SK-N-DZ (cell line): Measurements from ENCODE around the gene OLFML2B.

Source experiments
- DNase-seq: peaks from one replicate; pipeline ENCODE4 v3.0.0-alpha.2; 2015; ENCODE audit warnings: low spot score

Gene OLFML2B

GRCh38 chr1:162007466-162007865 is 16.2 kb downstream of the OLFML2B start:
- DNase-seq = no peak

GRCh38 chr1:162006081-162006480 is 17.6 kb downstream of the OLFML2B start:
- no peak for DNase-seq

- DNase-seq = no peak
These were observed 19.2 kb downstream of the OLFML2B start for GRCh38 chr1:162004441-162004950.

- no peak for DNase-seq
These were observed 19.8 kb downstream of the OLFML2B start for GRCh38 chr1:162003830-162004215.

GRCh38 chr1:162003061-162003829 is 20.4 kb downstream of the OLFML2B start:
- peak; percentile 17 for DNase-seq

- DNase-seq = no peak
These were observed 23.6 kb downstream of the OLFML2B start for GRCh38 chr1:162000053-162000420.

GRCh38 chr1:161999301-162000052 is 24.2 kb downstream of the OLFML2B start:
- DNase-seq = no peak

GRCh38 chr1:161998811-161999210 is 24.9 kb downstream of the OLFML2B start:
- DNase-seq = no peak

- no peak for DNase-seq
These were observed 26.5 kb downstream of the OLFML2B start for GRCh38 chr1:161997152-161997551.

GRCh38 chr1:161994175-161994668 is 29.4 kb downstream of the OLFML2B start:
- no peak for DNase-seq

GRCh38 chr1:161993576-161993975 is 30.1 kb downstream of the OLFML2B start:
- no peak for DNase-seq

- DNase-seq = no peak
These were observed 33.9 kb downstream of the OLFML2B start for GRCh38 chr1:161989786-161990185.

GRCh38 chr1:161989108-161989507 is 34.6 kb downstream of the OLFML2B start:
- DNase-seq = no peak

- DNase-seq = no peak
These were observed 35.3 kb downstream of the OLFML2B start for GRCh38 chr1:161988413-161988812.

GRCh38 chr1:161987872-161988271 is 35.8 kb downstream of the OLFML2B start:
- no peak for DNase-seq

GRCh38 chr1:161987303-161987702 is 36.4 kb downstream of the OLFML2B start:
- no peak for DNase-seq

GRCh38 chr1:161986328-161986727 is 37.3 kb downstream of the OLFML2B start:
- no peak for DNase-seq

GRCh38 chr1:161985301-161985822 is 38.3 kb downstream of the OLFML2B start:
- no peak for DNase-seq

- DNase-seq = no peak
These were observed 39.9 kb downstream of the OLFML2B start for GRCh38 chr1:161983725-161984124.

- DNase-seq = no peak
These were observed 40.8 kb downstream of the OLFML2B start for GRCh38 chr1:161982917-161983316.

- no peak for DNase-seq
These were observed 41.2 kb downstream of the OLFML2B start for GRCh38 chr1:161982507-161982895.

GRCh38 chr1:161981735-161982506 is 41.7 kb downstream of the OLFML2B start:
- no peak for DNase-seq
